Activated T-cell treated with anti-CD3 and anti-CD28 coated beads, Interleukin-2, amount 50 U/mL, for 48 hours (primary cell): ENCODE data around the gene BRD1.

Source experiments
- DNase-seq, 2 experiments: peaks; one replicate each; pipeline ENCODE4 v3.0.0-alpha.2; 2020

Gene BRD1

GRCh38 chr22:49726022-49726681, 101.5 kb downstream of the BRD1 start:
- DNase-seq: no peak

GRCh38 chr22:49725516-49725915, 102.2 kb downstream of the BRD1 start:
- DNase-seq: no peak

GRCh38 chr22:49724893-49725489, 102.7 kb downstream of the BRD1 start:
- peak; percentile 86 for DNase-seq

GRCh38 chr22:49724030-49724892, 103.4 kb downstream of the BRD1 start:
- DNase-seq: peak; percentile 38 to 43

GRCh38 chr22:49723478-49724029, 104.1 kb downstream of the BRD1 start:
- no peak for DNase-seq
